ENCODE data around the gene DNAJC7. TPM values are rescaled to one million over a fixed set of nuclear protein-coding genes. Genes with fewer than 3 reads are reported as not detected.

The DNAJC7 gene
- total RNA-seq, 2 donors from 2014 or later, result 79.5 to 118 TPM

DNA sequence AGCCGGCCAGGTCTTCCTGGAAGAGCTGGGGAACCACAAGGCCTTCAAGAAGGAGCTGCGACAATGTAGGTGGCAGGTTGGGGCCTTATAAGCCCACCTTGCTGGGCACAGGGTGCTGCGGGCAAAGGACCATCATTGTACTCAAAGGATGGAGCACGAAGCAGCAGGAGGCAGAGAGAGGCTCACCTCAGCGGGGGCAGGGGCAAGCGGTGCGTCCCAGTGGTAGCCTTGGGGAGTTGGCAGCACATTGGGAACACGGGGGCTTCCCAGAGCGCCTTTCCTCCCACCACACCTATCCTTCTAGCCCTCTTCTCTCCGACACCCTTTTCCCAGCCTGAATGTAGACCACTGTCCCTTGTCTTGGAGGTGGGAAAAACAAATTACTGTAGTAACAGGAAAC is 48.6 kb downstream of the DNAJC7 start:
- Mint-ChIP-seq H3K4me3 (peak overlapping the region; percentile 75), H3K27me3 (no peaks in the 10 kb centered on the region), H3K9me3 (no peaks in the 10 kb centered on the region), H3K36me3 (ENCODE audit: low read depth) (peaks cover 60% of the 10 kb centered on the region), H3K4me1 (peaks cover 13% of the 10 kb centered on the region), H3K27ac (peak overlapping the region; percentile 80)
- no peak for ATAC-seq (replicated peaks)

DNA sequence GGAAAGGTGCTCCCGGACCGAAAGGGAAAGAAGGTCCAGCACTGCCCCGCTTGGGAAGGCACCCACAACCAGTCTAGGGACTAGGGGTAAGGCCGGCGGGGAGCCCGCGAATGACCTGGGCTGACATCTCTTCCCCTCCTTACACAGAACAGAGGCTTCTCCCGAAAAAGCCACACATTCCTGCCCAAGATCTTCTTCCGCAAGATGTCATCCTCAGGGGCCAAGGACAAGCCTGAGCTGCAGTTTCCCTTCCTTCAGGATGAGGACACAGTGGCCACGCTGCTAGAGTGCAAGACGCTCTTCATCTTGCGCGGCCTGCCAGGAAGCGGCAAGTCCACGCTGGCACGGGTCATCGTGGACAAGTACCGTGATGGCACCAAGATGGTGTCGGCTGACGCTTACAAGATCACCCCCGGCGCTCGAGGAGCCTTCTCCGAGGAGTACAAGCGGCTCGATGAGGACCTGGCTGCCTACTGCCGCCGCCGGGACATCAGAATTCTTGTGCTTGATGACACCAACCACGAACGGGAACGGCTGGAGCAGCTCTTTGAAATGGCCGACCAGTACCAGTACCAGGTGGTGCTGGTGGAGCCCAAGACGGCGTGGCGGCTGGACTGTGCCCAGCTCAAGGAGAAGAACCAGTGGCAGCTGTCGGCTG is 49.2 kb downstream of the DNAJC7 start:
- H3K27ac Mint-ChIP-seq, result peak overlapping the region; percentile 80
- no peaks in the 10 kb centered on the region for H3K27me3 Mint-ChIP-seq
- peak overlapping the region; percentile 75 for H3K4me3 Mint-ChIP-seq
- H3K4me1 Mint-ChIP-seq, result peaks cover 13% of the 10 kb centered on the region
- peaks cover 54% of the 10 kb centered on the region for H3K36me3 Mint-ChIP-seq (ENCODE audit: low read depth)
- H3K9me3 Mint-ChIP-seq, result no peaks in the 10 kb centered on the region
- ATAC-seq (replicated peaks), result no peak

- Mint-ChIP-seq H3K4me1 (peaks cover 13% of the 10 kb centered on the region), H3K36me3 (ENCODE audit: low read depth) (peaks cover 47% of the 10 kb centered on the region), H3K4me3 (peak overlapping the region; percentile 75), H3K9me3 (no peaks in the 10 kb centered on the region), H3K27me3 (no peaks in the 10 kb centered on the region), H3K27ac (peak overlapping the region; percentile 80)
- peak; percentile 10 for ATAC-seq (replicated peaks)
Measured at GRCh38 chr17:41967141-41967920, 49.9 kb downstream of the DNAJC7 start.

DNA sequence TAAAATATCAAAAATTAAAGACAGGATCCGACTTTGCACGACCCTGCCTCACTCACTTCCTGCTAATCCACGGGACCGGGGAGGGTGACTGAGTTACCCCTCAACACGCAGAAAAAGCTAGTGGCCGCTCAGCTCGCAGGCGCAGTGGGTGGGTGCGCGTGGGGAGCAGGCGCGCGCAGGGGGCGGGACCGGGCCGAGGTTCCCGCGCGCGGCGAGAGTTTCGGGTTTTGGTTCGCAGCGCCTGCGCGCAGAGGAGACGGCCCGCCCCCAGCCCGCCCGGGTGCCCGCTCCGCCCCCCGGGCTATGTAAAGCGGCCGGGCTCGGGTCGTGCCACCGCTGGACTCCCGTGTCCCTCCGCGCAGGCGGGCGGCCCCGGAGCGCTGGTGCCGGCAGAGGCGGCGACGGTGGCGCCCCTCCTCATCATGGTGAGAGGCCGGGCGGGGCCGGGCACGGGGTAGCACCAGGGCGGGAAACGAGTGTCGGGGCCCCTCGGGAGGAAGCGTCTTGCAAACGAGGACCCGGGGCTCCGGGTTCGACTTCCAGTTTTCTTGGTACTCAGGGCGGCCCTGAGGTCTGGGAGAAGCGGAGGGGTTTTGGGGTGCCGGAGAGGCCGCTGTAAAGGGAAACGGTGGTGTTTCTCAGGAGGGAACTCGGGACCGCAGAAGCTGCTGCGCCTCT is 50.6 kb downstream of the DNAJC7 start, which contains the start of gene CNP:
Gene CNP (plus strand): TSS at position 333 of the 678 bp plus-strand sequence. CDS start 90 bp downstream, at position 423.
- H3K9me3 Mint-ChIP-seq, result no peaks in the 10 kb centered on the region
- H3K27ac Mint-ChIP-seq, result peak within 1 kb of the TSS; percentile 81
- H3K27me3 Mint-ChIP-seq, result no peaks in the 10 kb centered on the region
- H3K36me3 Mint-ChIP-seq (ENCODE audit: low read depth), result peaks cover 43% of the 10 kb centered on the region
- peaks cover 13% of the 10 kb centered on the region for H3K4me1 Mint-ChIP-seq
- peak within 1 kb of the TSS; percentile 75 for H3K4me3 Mint-ChIP-seq
- peak; percentile 81 for ATAC-seq (replicated peaks)

DNA sequence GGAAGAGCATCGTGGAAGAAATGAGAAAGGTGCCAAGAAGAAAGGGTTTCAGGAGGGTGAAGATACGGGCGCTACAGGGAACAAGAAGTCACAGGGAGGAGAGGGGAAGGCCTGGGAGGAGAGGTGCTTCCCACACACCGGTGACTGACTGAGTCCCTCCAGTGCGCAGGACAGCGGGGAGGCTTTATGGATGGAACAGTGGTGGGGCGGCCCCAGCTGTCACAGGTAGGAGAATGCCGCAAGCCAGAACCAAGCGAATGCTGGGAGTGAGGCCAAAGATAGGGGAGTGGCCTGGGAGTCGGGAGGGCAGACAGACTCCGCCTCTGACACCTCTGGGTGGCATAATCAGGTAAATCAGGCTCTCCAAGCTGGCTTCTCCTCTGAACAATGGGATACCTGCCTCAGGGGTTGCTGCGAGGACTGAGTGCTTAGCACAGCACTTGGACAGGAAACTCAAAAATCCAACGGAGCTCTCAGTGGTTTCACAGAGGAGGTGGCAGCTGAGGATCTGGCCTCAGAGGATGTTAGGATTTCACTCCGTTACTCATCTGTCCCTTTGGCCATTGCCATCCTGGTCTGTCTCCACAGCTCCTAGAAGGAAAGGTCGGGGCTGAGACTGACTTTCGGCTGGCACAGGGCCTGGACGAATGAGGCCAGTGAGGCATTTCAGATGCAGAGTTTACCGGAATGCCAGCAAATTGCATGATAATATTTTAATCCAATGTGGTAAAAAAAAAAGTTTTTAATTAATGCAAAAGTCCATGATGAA is 51.4 kb downstream of the DNAJC7 start:
- peak overlapping the region; percentile 81 for H3K27ac Mint-ChIP-seq
- H3K27me3 Mint-ChIP-seq, result no peaks in the 10 kb centered on the region
- H3K4me1 Mint-ChIP-seq, result peaks cover 13% of the 10 kb centered on the region
- H3K9me3 Mint-ChIP-seq, result no peaks in the 10 kb centered on the region
- peak; percentile 80 for ATAC-seq (replicated peaks)
- peaks cover 36% of the 10 kb centered on the region for H3K36me3 Mint-ChIP-seq (ENCODE audit: low read depth)
- peak overlapping the region; percentile 75 for H3K4me3 Mint-ChIP-seq

DNA sequence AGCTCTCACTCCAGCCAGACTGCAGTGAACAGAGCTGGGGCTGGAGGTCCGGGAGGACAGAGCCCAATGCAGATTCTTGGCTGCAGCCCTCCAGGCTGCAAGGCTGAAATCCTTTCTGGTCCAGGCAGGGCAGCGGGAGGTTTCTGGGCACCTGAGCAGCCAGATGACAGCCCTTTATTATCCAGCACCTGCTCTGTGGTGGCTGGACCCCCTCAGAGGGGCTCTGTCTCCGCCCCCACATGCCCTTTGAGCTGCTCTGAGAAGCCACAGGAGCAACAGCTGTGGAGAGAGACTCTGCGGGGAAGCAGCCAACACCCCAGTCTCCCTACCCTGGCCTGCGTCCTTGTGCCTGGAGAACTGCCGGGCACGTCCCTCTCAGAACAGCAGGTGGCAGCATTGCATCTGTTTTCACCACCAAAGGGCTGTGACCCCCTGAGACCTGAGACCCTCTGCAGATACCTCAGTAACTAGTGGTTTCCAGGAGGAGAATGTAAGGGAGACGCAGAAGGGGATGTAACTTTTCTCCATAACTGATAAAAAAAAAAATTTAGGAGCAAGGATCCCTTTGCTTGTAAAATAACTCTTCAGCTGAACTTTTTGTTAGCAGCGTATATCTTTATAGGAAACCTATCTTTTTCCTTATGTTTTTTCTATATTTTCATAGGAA is 54.3 kb downstream of the DNAJC7 start:
- no peaks in the 10 kb centered on the region for H3K9me3 Mint-ChIP-seq
- peaks cover 7% of the 10 kb centered on the region for H3K36me3 Mint-ChIP-seq (ENCODE audit: low read depth)
- no peak overlapping the region for H3K4me3 Mint-ChIP-seq
- H3K27ac Mint-ChIP-seq, result no peak overlapping the region
- H3K4me1 Mint-ChIP-seq, result peaks cover 9% of the 10 kb centered on the region
- H3K27me3 Mint-ChIP-seq, result no peaks in the 10 kb centered on the region
- ATAC-seq (replicated peaks), result no peak

DNA sequence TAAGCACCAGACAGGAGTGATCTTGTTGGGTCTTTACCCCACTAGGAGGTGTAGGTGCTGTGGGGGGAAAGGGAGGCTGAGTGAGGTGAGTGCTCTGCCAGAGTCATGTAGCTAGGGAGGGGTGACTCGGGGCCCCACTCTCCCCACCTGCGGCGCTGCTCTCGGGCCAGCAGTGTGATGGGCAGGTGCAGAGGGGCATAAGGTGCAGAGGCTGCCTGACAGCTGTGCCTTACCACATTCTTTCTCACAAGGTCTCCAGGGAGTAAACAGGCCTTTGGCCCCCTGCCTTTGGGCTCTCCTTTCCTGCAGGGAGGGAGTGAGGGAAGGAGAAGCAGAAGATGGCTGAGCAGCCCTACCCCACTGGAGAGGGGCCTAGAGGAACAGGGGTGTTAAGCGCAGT is 55.1 kb downstream of the DNAJC7 start:
- Mint-ChIP-seq H3K9me3 (no peaks in the 10 kb centered on the region), H3K4me3 (no peak overlapping the region), H3K27me3 (no peaks in the 10 kb centered on the region), H3K27ac (no peak overlapping the region), H3K4me1 (peaks cover 9% of the 10 kb centered on the region), H3K36me3 (ENCODE audit: low read depth) (no peaks in the 10 kb centered on the region)
- no peak for ATAC-seq (replicated peaks)

DNA sequence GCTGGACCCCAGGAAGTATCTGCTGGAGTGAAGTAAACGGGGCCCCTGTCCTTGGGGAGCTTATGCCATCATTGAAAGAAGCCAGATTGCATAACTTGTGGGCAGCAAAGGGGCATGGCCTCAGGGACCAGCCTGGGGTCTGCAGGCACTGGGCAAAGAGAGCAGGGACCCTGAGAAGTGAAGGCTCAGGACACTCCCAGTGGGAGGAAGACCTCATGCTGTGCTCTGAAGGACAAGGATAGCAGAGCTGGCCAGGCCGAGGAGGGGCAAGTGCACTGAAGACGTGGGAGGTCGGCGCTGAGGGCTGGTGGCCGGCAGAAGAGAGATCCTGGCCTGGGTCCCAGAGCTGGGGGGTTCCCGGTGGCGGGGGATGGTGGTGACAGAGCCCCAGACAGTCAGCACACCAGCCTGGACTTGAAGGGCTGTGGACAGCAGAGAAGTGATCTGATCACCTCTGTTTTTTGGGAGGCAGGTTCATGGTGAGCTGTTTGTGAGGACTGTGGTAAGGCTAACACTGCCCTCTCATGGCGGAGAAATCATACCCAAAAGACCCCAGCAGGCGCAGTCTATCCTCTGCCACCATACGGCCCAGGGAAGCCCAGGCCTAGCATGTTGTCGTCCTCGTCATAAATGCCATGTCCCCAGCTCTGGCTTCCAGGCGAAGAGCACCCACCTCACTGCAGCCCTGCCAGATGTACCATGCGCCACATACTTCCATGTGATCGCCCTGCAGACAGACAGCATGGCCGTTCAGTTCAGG is 57.7 kb downstream of the DNAJC7 start:
- H3K9me3 Mint-ChIP-seq, result no peaks in the 10 kb centered on the region
- no peaks in the 10 kb centered on the region for H3K27me3 Mint-ChIP-seq
- no peaks in the 10 kb centered on the region for H3K36me3 Mint-ChIP-seq (ENCODE audit: low read depth)
- no peak overlapping the region for H3K4me3 Mint-ChIP-seq
- no peak for ATAC-seq (replicated peaks)
- no peak overlapping the region for H3K27ac Mint-ChIP-seq
- no peaks in the 10 kb centered on the region for H3K4me1 Mint-ChIP-seq

DNA sequence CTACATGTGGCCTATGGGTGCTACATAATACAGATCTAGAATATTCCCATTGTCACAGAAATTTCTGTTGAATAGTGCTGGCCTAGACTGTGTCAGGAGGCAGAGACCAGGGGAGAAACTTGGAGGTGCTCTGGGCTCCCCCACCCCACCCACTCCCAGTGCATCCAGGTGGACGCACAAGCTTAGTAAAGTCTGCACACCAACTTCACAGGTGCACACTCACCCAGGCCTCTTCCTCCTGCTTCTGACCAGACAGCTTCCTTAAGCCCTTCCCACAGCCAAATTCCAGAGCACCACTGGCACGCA is 58.3 kb downstream of the DNAJC7 start:
- H3K9me3 Mint-ChIP-seq, result no peaks in the 10 kb centered on the region
- no peaks in the 10 kb centered on the region for H3K4me1 Mint-ChIP-seq
- no peak overlapping the region for H3K4me3 Mint-ChIP-seq
- H3K27ac Mint-ChIP-seq, result no peak overlapping the region
- H3K27me3 Mint-ChIP-seq, result no peaks in the 10 kb centered on the region
- no peaks in the 10 kb centered on the region for H3K36me3 Mint-ChIP-seq (ENCODE audit: low read depth)
- ATAC-seq (replicated peaks), result no peak

DNA sequence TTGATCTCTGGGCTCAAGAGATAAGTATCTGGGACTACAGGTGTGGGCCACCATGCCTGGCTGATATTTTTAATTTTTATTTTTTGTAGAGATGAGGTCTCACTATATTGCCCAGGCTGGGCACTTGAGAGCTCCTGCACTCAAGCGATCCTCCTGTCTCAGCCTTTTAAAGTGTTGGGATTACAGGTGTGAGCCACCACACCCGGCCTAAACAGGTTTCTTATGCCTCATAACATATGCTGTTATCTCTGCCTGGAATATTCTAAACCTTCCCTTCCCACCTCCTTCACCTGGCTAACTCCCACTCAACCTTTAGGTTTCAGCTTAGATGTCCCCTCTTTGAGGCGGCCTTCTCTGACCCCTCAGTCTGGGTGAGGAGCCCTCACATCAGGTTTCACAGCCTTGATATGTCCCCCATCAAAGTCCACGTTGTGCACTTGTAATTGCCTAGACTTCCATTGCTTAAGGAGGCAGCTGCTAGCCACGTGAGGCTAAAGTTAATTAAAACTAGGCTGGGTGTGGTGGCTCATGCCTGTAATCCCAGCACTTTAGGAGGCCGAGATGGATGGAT is 59.3 kb downstream of the DNAJC7 start:
- H3K4me1 Mint-ChIP-seq, result no peaks in the 10 kb centered on the region
- H3K9me3 Mint-ChIP-seq, result no peaks in the 10 kb centered on the region
- H3K36me3 Mint-ChIP-seq (ENCODE audit: low read depth), result no peaks in the 10 kb centered on the region
- H3K27ac Mint-ChIP-seq, result peak overlapping the region; percentile 2
- ATAC-seq (replicated peaks), result no peak
- H3K4me3 Mint-ChIP-seq, result no peak overlapping the region
- H3K27me3 Mint-ChIP-seq, result no peaks in the 10 kb centered on the region

DNA sequence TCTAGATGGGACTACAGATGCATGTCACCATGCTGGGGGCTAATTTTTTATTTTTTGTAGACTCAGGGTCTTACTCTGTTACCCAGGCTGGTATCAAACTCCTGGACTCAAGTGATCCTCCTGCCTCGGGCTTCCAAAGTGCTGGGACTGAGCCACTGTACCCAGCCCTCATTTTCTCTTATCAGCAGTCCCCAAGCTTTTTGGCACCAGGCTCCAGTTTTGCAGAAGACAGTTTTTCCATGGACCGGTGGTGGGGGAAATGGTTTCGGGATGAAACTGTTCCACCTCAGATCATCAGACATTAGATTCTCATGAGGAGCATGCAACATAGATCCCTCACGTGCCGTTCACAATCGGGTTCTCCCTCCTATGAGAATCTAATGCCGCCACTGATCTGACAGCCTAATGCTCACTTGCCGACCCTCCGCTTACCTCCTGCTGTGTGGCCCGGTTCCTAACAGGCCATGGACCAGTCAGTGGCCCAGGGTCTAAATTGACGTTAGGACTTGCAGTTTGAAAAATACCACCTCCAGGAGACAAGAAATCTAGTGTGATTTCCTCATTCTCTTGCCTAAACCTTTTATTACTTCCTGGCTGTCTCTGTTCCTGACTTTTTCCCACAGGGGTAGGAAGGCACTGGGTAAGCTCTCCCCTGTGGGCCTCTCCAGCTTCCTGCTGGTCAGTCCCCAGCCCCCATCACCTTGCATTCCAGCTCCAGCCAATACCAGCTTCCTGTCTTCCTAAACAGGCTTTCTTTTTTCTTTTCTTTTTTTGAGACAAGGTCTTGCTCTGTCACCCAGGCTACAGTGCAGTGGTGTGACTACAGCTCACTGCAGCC is 60.0 kb downstream of the DNAJC7 start:
- no peak overlapping the region for H3K4me3 Mint-ChIP-seq
- no peak for ATAC-seq (replicated peaks)
- H3K4me1 Mint-ChIP-seq, result no peaks in the 10 kb centered on the region
- no peaks in the 10 kb centered on the region for H3K36me3 Mint-ChIP-seq (ENCODE audit: low read depth)
- H3K27ac Mint-ChIP-seq, result peak overlapping the region; percentile 2
- no peaks in the 10 kb centered on the region for H3K27me3 Mint-ChIP-seq
- no peaks in the 10 kb centered on the region for H3K9me3 Mint-ChIP-seq

- no peak overlapping the region for H3K4me3 Mint-ChIP-seq
- no peaks in the 10 kb centered on the region for H3K4me1 Mint-ChIP-seq
- H3K27ac Mint-ChIP-seq, result no peak overlapping the region
- H3K36me3 Mint-ChIP-seq (ENCODE audit: low read depth), result no peaks in the 10 kb centered on the region
- no peak for ATAC-seq (replicated peaks)
- H3K9me3 Mint-ChIP-seq, result no peaks in the 10 kb centered on the region
- no peaks in the 10 kb centered on the region for H3K27me3 Mint-ChIP-seq
Measured at GRCh38 chr17:41956522-41956921, 60.7 kb downstream of the DNAJC7 start.
